DND-41 (cell line): ENCODE measurements around the gene TLX3.

Experiments used
- CTCF ChIP-seq: IDR thresholded peaks from 2 replicates; pipeline ENCODE4 v1.5.1; 2012; ENCODE audit warnings: borderline replicate concordance, low read length, moderate library complexity, mild to moderate bottlenecking; ENCODE audit not compliant: poor library complexity, severe bottlenecking; ENCODE audit errors: extremely low read depth
- EZH2 ChIP-seq: IDR thresholded peaks from 3 replicates; pipeline ENCODE4 v1.6.1; 2012; ENCODE audit warnings: borderline replicate concordance, low read depth, mild to moderate bottlenecking, moderate library complexity, low read length, inconsistent platforms; ENCODE audit not compliant: severe bottlenecking

- TF ChIP-seq CTCF (no peak), EZH2 (no peak)
Observed at GRCh38 chr5:171321447-171321846, 12.4 kb downstream of the TLX3 start.
